DND-41 (cell line): ENCODE measurements around the gene TMIGD1.

Source experiments
- CTCF ChIP-seq: IDR thresholded peaks from 2 replicates; pipeline ENCODE4 v1.5.1; 2012; ENCODE audit warnings: borderline replicate concordance, low read length, moderate library complexity, mild to moderate bottlenecking; ENCODE audit not compliant: poor library complexity, severe bottlenecking; ENCODE audit errors: extremely low read depth
- EZH2 ChIP-seq: IDR thresholded peaks from 3 replicates; pipeline ENCODE4 v1.6.1; 2012; ENCODE audit warnings: borderline replicate concordance, low read depth, mild to moderate bottlenecking, moderate library complexity, low read length, inconsistent platforms; ENCODE audit not compliant: severe bottlenecking

GRCh38 chr17:30346221-30346795 is 12.5 kb upstream of the TMIGD1 start:
- TF ChIP-seq CTCF: no peak
- no peak for TF ChIP-seq EZH2
